ENCODE measurements around the gene BICDL1.

DNA sequence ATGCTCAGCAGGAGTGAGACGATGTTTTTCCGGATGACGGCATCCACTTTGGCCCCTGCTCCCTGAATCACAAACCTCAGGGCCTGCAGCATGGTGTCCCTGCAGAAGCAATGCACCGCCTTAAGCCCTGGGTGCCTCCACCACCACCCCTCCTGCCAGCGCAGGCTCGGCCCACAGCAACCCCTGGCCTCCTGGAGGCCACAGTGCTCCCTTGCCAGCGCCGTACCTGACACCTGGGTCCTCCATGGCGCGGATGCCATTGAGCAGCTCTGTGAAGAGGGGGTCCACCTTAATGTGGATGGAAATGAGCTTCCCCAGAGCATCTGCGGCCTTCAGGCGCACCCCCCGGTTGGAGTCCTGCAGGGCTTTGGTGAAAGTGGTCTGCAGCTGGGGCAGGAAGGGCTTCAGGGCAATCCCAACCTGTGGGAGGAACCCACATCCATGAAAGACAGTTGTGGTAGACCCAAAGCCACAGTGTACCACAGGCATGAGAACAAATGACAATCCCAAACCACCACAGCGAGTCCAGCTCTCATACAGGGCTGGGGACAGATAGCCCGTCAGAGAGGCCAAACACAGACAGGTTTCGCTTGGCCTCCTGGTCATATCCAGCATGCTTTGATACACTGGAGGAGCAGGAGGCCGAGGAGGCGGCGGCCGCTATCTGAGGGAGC, 145.4 kb downstream of the BICDL1 start:
- TF ChIP-seq, protein P1, sequence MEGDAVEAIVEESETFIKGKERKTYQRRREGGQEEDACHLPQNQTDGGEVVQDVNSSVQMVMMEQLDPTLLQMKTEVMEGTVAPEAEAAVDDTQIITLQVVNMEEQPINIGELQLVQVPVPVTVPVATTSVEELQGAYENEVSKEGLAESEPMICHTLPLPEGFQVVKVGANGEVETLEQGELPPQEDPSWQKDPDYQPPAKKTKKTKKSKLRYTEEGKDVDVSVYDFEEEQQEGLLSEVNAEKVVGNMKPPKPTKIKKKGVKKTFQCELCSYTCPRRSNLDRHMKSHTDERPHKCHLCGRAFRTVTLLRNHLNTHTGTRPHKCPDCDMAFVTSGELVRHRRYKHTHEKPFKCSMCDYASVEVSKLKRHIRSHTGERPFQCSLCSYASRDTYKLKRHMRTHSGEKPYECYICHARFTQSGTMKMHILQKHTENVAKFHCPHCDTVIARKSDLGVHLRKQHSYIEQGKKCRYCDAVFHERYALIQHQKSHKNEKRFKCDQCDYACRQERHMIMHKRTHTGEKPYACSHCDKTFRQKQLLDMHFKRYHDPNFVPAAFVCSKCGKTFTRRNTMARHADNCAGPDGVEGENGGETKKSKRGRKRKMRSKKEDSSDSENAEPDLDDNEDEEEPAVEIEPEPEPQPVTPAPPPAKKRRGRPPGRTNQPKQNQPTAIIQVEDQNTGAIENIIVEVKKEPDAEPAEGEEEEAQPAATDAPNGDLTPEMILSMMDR (IDR thresholded peaks at IDR 0.05; ENCODE audit: insufficient read depth, low read length): no peak
- TF ChIP-seq, protein P2, sequence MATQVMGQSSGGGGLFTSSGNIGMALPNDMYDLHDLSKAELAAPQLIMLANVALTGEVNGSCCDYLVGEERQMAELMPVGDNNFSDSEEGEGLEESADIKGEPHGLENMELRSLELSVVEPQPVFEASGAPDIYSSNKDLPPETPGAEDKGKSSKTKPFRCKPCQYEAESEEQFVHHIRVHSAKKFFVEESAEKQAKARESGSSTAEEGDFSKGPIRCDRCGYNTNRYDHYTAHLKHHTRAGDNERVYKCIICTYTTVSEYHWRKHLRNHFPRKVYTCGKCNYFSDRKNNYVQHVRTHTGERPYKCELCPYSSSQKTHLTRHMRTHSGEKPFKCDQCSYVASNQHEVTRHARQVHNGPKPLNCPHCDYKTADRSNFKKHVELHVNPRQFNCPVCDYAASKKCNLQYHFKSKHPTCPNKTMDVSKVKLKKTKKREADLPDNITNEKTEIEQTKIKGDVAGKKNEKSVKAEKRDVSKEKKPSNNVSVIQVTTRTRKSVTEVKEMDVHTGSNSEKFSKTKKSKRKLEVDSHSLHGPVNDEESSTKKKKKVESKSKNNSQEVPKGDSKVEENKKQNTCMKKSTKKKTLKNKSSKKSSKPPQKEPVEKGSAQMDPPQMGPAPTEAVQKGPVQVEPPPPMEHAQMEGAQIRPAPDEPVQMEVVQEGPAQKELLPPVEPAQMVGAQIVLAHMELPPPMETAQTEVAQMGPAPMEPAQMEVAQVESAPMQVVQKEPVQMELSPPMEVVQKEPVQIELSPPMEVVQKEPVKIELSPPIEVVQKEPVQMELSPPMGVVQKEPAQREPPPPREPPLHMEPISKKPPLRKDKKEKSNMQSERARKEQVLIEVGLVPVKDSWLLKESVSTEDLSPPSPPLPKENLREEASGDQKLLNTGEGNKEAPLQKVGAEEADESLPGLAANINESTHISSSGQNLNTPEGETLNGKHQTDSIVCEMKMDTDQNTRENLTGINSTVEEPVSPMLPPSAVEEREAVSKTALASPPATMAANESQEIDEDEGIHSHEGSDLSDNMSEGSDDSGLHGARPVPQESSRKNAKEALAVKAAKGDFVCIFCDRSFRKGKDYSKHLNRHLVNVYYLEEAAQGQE (IDR thresholded peaks at IDR 0.05; ENCODE audit: insufficient replicate concordance, low read depth): no peak
- no peak for TF ChIP-seq POLR2AphosphoS5 (IDR thresholded peaks at IDR 0.05; ENCODE audit: low read depth)
